Endothelial cell of umbilical vein (primary cell): Measurements from ENCODE around the gene CFAP46. TPM values are rescaled to one million over a fixed set of nuclear protein-coding genes. Genes with fewer than 3 reads are reported as not detected.

Source experiments
- BruUV-seq: library from RNA; stranded (reverse); fragments of 400-500 nt; replicated peaks from 2 replicates; lab custom pipeline; 2021; lab: Mats Ljungman, UMichigan
- CTCF ChIA-PET: fragments of 300-600, 350-600 bp; sonication (Branson Sonifier 250); formaldehyde crosslinking; loops from one replicate; lab custom pipeline; 2021; ENCODE audit warnings: antibody characterized with exemption, inconsistent platforms; lab: Charles Lee
- POLR2A ChIA-PET: fragments of 300-600, 350-600 bp; sonication (Branson Sonifier 250); formaldehyde crosslinking; loops from one replicate; lab custom pipeline; 2021; ENCODE audit warnings: antibody characterized with exemption, inconsistent platforms; lab: Charles Lee
- DNase-seq: peaks from one replicate; pipeline ENCODE4 v3.0.0-alpha.2; 2011; ENCODE audit warnings: low read depth, low spot score
- FAIRE-seq: peaks from 2 replicates; lab custom pipeline; 2011; peaks lifted over from hg19 to GRCh38; lab: Jason Lieb, UNC
- H2AFZ ChIP-seq: 2 replicates; pipeline ENCODE4 v1.6.0; 2012; ENCODE audit warnings: low read depth, low read length, control low read depth, inconsistent platforms
- H3K27ac ChIP-seq: 2 replicates; pipeline ENCODE4 v1.5.1; 2011; ENCODE audit warnings: low read depth, mild to moderate bottlenecking, control low read depth, low read length, moderate library complexity; ENCODE audit not compliant: insufficient read depth
- H3K27me3 ChIP-seq, 2 experiments: 2 replicates each; pipeline versions ENCODE4 v1.6.0 to v1.6.1; 2011; ENCODE audit warnings: low read length in 2 of 2, mixed read lengths in 1 of 2; ENCODE audit not compliant: control insufficient read depth in 2 of 2, insufficient read depth in 2 of 2
- H3K36me3 ChIP-seq, 2 experiments: 2 replicates in 1 of 2; 3 replicates in 1 of 2; pipeline ENCODE4 v1.5.1; 2011; ENCODE audit warnings: low read length in 2 of 2, mild to moderate bottlenecking in 1 of 2, moderate library complexity in 1 of 2; ENCODE audit not compliant: control insufficient read depth in 2 of 2, insufficient read depth in 2 of 2; ENCODE audit errors: extremely low read depth in 1 of 2
- H3K4me1 ChIP-seq: 3 replicates; pipeline ENCODE4 v1.5.1; 2011; ENCODE audit warnings: mild to moderate bottlenecking, low read length; ENCODE audit not compliant: control insufficient read depth, insufficient read depth; ENCODE audit errors: extremely low read depth
- H3K4me2 ChIP-seq: 2 replicates; pipeline ENCODE4 v1.6.1; 2011; ENCODE audit warnings: low read length, control low read depth, mixed read lengths; ENCODE audit not compliant: insufficient read depth
- H3K4me3 ChIP-seq, 3 experiments: fragments of 200-600 bp in 1 of 3; sonication (generic), shearing (Covaris generic) in 1 of 3; replicated peaks in 1 of 3; 2 replicates each; pipeline ENCODE4 v1.5.1; 2011 to 2016; ENCODE audit warnings: control low read depth in 3 of 3, low read length in 3 of 3, mild to moderate bottlenecking in 2 of 3, inconsistent platforms in 1 of 3, low read depth in 1 of 3, moderate library complexity in 1 of 3; ENCODE audit not compliant: insufficient read depth in 1 of 3
- H3K79me2 ChIP-seq: 2 replicates; pipeline ENCODE4 v1.6.0; 2012; ENCODE audit warnings: low read length, inconsistent platforms; ENCODE audit not compliant: control insufficient read depth, insufficient read depth
- H3K9ac ChIP-seq: replicated peaks from 2 replicates; pipeline ENCODE3; 2011; ENCODE audit warnings: low read length, control low read depth; ENCODE audit not compliant: insufficient read depth; ENCODE audit errors: extremely low read depth
- H3K9me1 ChIP-seq: replicated peaks from 3 replicates; pipeline ENCODE4 v1.6.0; 2011; ENCODE audit warnings: mild to moderate bottlenecking, low read length; ENCODE audit not compliant: control insufficient read depth, insufficient read depth; ENCODE audit errors: extremely low read depth
- H3K9me3 ChIP-seq: replicated peaks from 2 replicates; pipeline ENCODE4 v1.5.1; 2012; ENCODE audit warnings: low read length, inconsistent platforms; ENCODE audit not compliant: control insufficient read depth, insufficient read depth
- H4K20me1 ChIP-seq: replicated peaks from 2 replicates; pipeline ENCODE3; 2011; ENCODE audit warnings: mild to moderate bottlenecking, low read length; ENCODE audit not compliant: control insufficient read depth, insufficient read depth; ENCODE audit errors: extremely low read depth
- EZH2 ChIP-seq: IDR thresholded peaks from 2 replicates; pipeline ENCODE4 v1.6.1; 2012; ENCODE audit warnings: borderline replicate concordance, low read depth, mild to moderate bottlenecking, moderate library complexity, low read length, inconsistent platforms; ENCODE audit not compliant: severe bottlenecking
- FOS ChIP-seq: IDR thresholded peaks from 2 replicates; pipeline ENCODE4 v1.6.1; 2011; ENCODE audit warnings: mild to moderate bottlenecking, low read length, moderate library complexity, borderline replicate concordance; ENCODE audit not compliant: insufficient read depth
- JUN ChIP-seq: IDR thresholded peaks from 2 replicates; pipeline ENCODE4 v1.6.1; 2011; ENCODE audit warnings: borderline replicate concordance, low read depth; ENCODE audit not compliant: insufficient read length, insufficient read depth
- MYC ChIP-seq: IDR thresholded peaks from one replicate; pipeline ENCODE4 v1.6.1; 2011; ENCODE audit warnings: mild to moderate bottlenecking, low read depth, low read length
- POLR2A ChIP-seq: IDR thresholded peaks from 2 replicates; pipeline ENCODE4 v1.6.1; 2012; ENCODE audit warnings: low read depth, mild to moderate bottlenecking, control low read depth, low read length
- POLR2AphosphoS5 ChIP-seq: IDR thresholded peaks from 2 replicates; pipeline ENCODE4 v1.6.1; 2012; ENCODE audit warnings: low read depth, mild to moderate bottlenecking, control low read depth, low read length, moderate library complexity; ENCODE audit not compliant: insufficient read depth
- dilution Hi-C: fragments of 300-500 bp; cut with MboI; formaldehyde crosslinking; loops from one replicate; pipeline ENCODE4 v1.15.0; 2019; ENCODE audit warnings: low sequenced_read_pairs; ENCODE audit not compliant: extremely low pct_ligation_motif_present
- intact Hi-C: fragments of 100-400 bp; cut with micrococcal nuclease; formaldehyde crosslinking; loops from one replicate; pipeline ENCODE4 v1.10.0; 2022
- polyA plus RNA-seq, 4 experiments: library from polyadenylated mRNA; depleted of rRNA in 3 of 4; stranded (reverse) in 3 of 4; unstranded in 1 of 4; fragments of >200 nt; gene quantifications; 2 replicates each; pipeline versions ENCODE4 v1.2.1 to v1.2.3, GENCODE V29; 2011 to 2012; ENCODE audit warnings: missing spikeins in 1 of 4
- total RNA-seq: library from RNA; stranded (reverse); gene quantifications from 2 replicates; pipeline ENCODE4 v1.2.3, GENCODE V29; 2021
- TF ChIP-seq, protein P1 (sequence below): IDR thresholded peaks from 2 replicates; pipeline ENCODE4 v1.6.1; 2011; ENCODE audit not compliant: insufficient read depth, insufficient read length
- TF ChIP-seq, protein P2 (sequence below), 2 donors: IDR thresholded peaks; 1 replicate in 1 of 2; 2 replicates in 1 of 2; pipeline ENCODE4 v1.5.1; 2011; ENCODE audit warnings: low read length in 2 of 2, mild to moderate bottlenecking in 2 of 2, moderate library complexity in 2 of 2, control low read depth in 1 of 2, inconsistent platforms in 1 of 2, low read depth in 1 of 2; ENCODE audit not compliant: insufficient read depth in 1 of 2; ENCODE audit errors: extremely low read depth in 1 of 2

CFAP46 gene
- total and polyA plus RNA-seq, 2 donors (not counting 3 experiments of a cell fraction or from before 2014, with no cell fraction given) = 0.75 to 0.98 TPM

DNA sequence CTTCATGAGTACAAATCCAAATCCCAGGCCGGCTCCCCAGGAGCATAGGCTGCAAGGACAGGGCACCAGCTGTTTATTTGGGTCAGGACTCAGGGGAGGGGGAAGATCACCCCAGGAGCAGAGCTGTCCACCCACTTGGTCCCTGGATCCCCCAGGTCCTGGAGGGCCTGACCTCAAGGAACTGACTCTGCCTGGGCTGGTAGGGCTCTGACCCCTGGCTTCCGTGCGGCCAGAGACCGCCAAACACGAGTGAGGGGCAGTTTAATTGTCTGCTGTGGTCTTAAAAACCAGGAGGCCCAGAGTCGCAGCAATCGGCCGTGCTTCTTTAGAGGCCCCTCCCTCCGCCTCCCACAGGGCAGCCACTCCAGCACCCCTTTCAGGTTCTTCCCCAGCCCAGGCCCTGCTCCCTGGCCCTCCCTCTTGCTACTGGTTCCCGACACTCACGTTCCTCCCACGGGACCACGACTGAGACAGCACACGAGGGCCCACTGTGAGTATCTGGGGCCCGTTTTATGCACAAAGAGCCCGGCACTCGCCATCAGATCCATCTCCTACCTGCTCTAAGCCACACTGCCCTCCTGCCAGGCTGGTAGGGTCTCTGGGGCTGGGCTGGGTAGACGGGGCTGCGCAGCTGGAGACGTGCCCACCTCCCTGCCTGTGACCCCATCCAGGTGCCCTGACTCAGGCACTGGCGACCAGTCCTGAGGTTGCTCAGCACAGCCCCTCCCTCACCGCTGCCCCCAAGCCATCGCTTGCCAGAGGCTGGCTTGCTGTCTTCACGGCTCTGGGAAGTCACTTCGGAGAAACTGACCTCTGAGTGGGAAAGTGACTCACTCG, 30.0 kb upstream of the CFAP46 start:
- no peaks in the 10 kb centered on the region for H3K27me3 ChIP-seq
- ChIA-PET POLR2A (no interaction called here), CTCF (no interaction called here)
- H2AFZ ChIP-seq = no peak overlapping the region
- no peak overlapping the region for H3K9ac ChIP-seq
- FAIRE-seq (no peak), DNase-seq (no peak)
- BruUV-seq = no TSS peak
- no peaks in the 10 kb centered on the region for H3K4me1 ChIP-seq
- TF ChIP-seq POLR2A (no peak), EZH2 (no peak), POLR2AphosphoS5 (no peak)
- TF ChIP-seq, protein P1, sequence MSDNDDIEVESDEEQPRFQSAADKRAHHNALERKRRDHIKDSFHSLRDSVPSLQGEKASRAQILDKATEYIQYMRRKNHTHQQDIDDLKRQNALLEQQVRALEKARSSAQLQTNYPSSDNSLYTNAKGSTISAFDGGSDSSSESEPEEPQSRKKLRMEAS = no peak
- intact Hi-C loops = no loop called here
- no peak overlapping the region for H3K27ac ChIP-seq
- no peaks in the 10 kb centered on the region for H3K79me2 ChIP-seq
- H3K36me3 ChIP-seq = no peaks in the 10 kb centered on the region
- no peaks in the 10 kb centered on the region for H4K20me1 ChIP-seq
- dilution Hi-C loops = no loop called here
- H3K9me1 ChIP-seq = no peaks in the 10 kb centered on the region
- H3K4me2 ChIP-seq = no peak overlapping the region
- H3K4me3 ChIP-seq = no peak overlapping the region
- no peaks in the 10 kb centered on the region for H3K9me3 ChIP-seq

DNA sequence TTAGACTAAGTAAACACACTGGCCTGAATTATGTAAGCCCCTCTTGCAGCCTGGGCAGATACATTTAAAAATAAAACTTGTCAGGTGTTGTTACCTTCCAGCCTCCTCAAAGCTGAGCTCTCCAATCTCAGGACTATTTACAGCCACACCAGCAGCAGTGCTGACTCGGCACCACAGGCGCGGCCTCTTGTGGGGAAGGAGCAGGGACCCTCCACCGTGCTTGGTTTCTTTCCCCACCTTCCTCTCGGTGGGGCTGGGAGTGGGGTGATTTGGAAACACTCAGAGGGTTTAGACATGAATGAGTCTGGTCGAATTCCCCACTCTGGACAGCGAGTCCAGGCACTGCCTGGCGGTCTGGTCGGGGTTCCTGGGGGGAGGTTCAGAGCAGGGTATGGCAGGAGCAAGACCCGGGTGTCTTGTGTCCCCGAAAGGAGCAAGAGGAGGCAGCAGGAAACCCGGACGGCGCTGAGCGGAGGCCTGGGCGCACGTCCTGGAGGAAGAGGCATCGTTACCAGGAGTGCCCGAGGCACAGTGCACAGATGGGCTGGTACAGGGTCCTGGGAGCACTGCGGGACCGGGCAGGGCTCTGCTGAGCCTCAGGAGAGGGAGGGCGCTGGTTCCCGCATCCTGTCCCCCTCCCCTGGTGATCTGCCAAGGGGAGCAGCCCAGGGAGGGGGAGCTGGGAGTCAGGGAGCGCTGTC, 29.2 kb upstream of the CFAP46 start:
- FAIRE-seq (no peak), DNase-seq (no peak)
- H4K20me1 ChIP-seq = no peaks in the 10 kb centered on the region
- no peak overlapping the region for H3K27ac ChIP-seq
- H3K9me1 ChIP-seq = no peaks in the 10 kb centered on the region
- H3K4me3 ChIP-seq = no peak overlapping the region
- no peak overlapping the region for H3K9ac ChIP-seq
- no peak overlapping the region for H2AFZ ChIP-seq
- TF ChIP-seq POLR2AphosphoS5 (no peak), EZH2 (no peak), MYC (no peak), FOS (no peak), JUN (no peak), POLR2A (no peak)
- TF ChIP-seq, protein P2, sequence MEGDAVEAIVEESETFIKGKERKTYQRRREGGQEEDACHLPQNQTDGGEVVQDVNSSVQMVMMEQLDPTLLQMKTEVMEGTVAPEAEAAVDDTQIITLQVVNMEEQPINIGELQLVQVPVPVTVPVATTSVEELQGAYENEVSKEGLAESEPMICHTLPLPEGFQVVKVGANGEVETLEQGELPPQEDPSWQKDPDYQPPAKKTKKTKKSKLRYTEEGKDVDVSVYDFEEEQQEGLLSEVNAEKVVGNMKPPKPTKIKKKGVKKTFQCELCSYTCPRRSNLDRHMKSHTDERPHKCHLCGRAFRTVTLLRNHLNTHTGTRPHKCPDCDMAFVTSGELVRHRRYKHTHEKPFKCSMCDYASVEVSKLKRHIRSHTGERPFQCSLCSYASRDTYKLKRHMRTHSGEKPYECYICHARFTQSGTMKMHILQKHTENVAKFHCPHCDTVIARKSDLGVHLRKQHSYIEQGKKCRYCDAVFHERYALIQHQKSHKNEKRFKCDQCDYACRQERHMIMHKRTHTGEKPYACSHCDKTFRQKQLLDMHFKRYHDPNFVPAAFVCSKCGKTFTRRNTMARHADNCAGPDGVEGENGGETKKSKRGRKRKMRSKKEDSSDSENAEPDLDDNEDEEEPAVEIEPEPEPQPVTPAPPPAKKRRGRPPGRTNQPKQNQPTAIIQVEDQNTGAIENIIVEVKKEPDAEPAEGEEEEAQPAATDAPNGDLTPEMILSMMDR (IDR thresholded peaks at IDR 0.05; ENCODE audit: extremely low read depth in 1 of 2, insufficient read depth in 1 of 2, low read depth in 1 of 2, low read length in 2 of 2) = no peak
- TF ChIP-seq, protein P1 = no peak
- intact Hi-C loops = no loop called here
- H3K4me2 ChIP-seq = no peak overlapping the region
- no peaks in the 10 kb centered on the region for H3K27me3 ChIP-seq
- H3K9me3 ChIP-seq = no peaks in the 10 kb centered on the region
- no peaks in the 10 kb centered on the region for H3K4me1 ChIP-seq
- no TSS peak for BruUV-seq
- H3K79me2 ChIP-seq = no peaks in the 10 kb centered on the region
- ChIA-PET CTCF (no interaction called here), POLR2A (no interaction called here)
- no peaks in the 10 kb centered on the region for H3K36me3 ChIP-seq
- dilution Hi-C loops = no loop called here
